NT2/D1 (cell line): ENCODE measurements around the gene PACS2.

Experiments
- SUZ12 ChIP-seq: IDR thresholded peaks from 2 replicates; pipeline ENCODE4 v1.6.1; 2011; ENCODE audit not compliant: insufficient read length, insufficient read depth; ENCODE audit errors: extremely low read depth
- YY1 ChIP-seq: IDR thresholded peaks from 2 replicates; pipeline ENCODE4 v1.6.1; 2011; ENCODE audit not compliant: insufficient read length, insufficient read depth

DNA sequence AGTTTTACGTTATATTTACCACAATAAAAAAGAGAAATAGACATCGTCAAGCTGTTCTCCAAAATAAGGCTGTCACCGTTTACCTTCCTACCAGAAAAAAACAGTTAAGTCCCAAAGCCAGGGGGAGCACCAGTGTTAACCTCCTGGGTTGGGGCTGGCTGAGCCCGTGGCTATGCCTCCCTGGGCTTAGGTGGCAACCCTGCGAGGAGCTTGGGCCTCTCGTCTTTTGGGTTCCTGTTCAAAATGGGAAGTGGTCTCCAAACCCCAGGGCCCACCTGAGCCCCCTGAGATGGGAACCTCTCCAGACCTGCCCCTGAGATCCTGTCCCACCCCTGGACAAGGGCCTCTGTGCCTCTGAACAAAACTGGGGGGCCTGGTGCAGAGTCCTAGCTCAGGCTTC is 22.9 kb downstream of the PACS2 start:
- TF ChIP-seq SUZ12 (no peak), YY1 (no peak)
